GM21360 (cell line): Measurements from ENCODE around the gene TLE4.
A peak's percentile ranks its signal among the peaks of the same experiment; 100 is the strongest.
"Not testable (repeated sequence)": the region's sequence is repeated elsewhere in the genome, so short reads cannot be mapped to it uniquely, and the experiment has no call there.

Source experiments
- ATAC-seq: cut with Tn5 transposase; IDR thresholded peaks from one replicate; pipeline ENCODE4 v1.9.1; 2021; ENCODE audit warnings: mild to moderate bottlenecking, moderate library complexity; ENCODE audit not compliant: unreplicated experiment

The TLE4 gene

DNA sequence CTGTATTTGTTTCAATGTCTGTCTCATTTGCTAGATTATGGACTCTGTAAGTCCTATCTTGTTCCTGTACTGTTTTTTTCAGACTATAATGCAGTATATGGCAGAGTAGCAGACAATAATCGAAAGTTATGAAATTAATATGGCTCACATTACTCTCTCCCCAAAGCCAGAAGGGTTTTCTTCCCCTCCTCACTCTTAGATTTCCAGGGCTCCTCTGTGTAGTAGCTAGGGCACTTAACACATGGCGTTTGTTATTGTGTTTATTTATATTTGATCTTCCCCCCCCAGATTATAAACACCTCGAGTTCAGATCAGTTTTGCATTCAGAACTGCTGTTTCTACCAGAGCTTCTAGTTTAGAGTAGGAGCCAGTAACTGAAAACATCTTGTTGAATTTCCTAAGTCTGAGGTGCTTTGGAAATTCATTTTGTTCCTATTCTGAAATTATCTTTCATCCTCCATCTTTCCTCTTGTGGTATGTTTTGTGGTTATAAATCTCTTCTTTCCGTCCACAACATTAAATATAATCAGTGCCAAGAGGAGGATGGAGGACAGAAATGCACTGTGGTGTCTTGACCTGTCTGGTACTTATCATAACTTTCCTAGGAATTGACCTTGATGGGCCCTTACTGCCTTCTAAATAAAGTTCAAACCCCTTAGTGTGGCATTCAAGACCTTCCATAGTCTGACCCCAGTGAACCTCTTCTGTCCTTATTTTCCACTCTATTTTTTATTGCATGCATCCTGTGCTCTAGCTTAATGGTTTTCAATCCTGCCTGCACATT, 27.0 kb downstream of the TLE4 start:
- ATAC-seq = no peak

DNA sequence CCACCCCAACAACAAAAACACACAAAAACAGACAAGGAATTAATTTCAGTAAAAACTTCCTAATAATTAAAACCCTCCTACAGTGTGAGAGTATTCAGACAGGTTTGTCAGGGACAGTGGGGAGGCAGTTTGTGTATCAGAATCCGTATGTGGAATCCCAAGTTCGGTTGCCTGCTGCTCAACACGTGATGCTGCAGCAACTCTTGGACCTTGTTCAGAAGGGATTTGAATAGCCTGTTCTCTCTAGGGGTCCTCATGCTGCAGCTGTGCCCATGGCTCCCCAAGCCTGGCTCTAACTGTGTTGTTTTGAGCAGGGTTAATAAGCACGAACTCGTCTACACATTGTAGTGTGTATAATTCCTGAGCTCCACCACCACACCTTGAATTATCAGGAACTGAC, 28.7 kb downstream of the TLE4 start:
- no peak for ATAC-seq

DNA sequence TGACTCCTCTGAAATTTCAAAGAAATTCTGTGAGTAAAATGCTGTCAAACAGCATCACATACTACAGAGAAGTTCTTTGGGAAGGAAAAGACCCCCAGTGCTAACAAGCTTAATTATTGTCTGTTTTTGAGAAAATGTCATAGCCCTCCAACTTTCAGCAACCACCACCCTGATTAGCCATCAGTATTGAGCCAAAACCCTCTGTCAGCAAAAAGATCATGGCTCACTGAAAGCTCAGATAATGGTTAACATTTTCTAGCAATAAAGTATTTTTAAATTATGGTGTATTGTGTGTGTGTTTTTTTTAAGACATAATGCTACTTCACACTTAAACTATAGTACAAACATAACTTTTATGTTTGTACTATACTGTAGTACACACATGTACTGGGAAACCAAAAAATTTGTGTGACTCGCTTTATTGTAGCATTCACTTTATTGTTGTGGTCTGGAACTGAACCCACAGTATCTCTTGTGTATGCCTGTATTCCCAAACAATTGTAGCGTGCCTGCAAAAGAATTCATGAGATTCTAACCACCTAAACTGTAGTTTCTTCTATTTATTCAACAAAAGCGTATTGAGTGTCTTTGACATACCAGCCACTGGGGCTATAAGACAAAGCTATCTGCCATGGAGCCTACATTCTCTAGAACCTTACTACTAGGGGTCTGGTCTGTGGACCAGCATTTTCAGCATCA, 31.6 kb downstream of the TLE4 start:
- ATAC-seq = no peak

DNA sequence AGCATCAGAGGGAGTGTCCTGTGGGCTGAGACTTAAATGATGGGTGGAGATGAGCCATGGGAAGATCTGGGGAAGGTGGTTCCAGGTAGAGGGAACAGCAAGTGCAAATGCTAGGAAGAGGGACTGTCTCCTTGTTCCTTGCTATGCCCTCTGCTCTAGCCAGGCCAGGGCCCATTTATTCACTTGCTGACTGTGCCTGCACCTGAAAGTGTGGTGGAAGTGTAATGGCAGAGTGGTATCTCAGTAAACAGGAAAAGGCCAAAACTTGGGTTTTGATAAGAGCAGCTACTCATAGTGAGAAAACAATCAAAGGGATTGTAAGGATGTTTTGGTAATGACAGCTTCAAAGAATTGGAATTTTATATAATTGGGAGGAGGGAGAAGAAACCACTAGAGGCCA, 32.4 kb downstream of the TLE4 start:
- no peak for ATAC-seq

DNA sequence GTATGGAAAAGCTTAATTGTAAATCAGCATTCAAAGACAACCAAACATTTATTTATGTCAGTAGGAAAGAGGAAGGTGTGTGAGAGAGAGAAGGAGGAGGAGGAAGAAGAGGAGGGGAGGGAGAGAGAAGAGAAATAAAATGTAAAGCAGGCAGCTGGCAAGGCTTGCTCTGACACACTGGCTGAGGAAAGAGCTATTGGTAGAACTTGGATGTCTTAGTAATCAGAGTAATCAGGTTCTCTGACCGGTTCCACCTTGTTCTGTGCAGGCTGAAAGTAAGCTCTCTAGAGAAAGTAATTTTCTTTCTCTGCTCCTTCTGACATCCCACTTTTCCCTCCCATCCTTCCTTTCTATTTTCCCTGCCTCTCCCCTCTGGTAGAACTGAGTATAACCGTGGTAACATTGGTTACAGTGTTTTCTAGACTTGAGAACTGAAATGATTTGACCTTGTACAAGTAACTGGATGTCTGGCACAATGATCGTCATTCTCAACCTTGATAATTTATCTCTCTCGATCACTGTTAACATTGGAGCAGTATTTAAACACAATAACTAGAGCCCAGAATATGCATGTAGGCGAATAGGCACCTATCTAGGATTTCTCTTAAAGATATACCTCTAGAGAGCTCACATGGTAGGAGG, 33.3 kb downstream of the TLE4 start:
- no peak for ATAC-seq

GRCh38 chr9:79606529-79606928, 34.8 kb downstream of the TLE4 start:
- ATAC-seq = not testable (repeated sequence)

GRCh38 chr9:79609468-79610018, 37.8 kb downstream of the TLE4 start:
- ATAC-seq = no peak

- ATAC-seq = no peak
Measured at GRCh38 chr9:79610019-79610631, 38.4 kb downstream of the TLE4 start.

DNA sequence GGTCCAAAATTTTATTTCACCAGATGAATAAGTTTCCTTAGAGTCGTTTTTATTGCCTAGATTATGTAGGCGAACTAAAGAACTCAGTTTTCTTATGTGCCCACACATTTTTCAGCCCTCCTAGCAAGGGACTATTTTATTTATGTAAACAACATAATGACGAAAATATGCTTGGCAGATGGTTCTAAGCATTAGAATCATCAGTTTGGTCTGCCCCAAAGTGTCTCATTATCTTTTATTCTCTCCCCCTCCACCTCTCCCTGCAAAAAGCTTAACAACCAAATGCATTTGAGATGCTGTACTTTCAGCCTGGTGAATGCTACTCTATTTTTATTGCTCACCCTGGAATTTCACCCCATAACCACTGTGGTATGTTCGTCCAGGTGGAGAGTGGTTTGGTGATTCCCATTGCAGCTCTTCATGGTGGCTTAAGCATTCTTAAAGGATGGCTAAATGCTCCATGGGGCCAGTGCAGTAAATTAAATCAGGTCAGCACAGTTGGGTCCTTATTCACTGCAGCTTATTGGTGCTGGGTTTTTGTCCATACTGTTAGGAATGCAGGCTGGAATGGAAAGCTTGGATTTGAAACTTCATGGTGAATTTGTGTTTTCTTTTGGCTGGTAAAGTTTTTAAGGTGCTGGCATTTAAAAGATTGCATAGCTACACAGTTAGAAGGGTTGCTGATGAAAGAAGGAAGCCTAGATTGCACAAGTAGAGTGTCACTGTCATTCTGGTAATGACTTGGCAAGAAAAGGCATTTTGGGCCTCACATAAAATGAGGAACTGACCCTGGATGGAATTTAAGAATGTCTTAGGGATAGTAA, 39.2 kb downstream of the TLE4 start:
- peak; percentile 95 for ATAC-seq

- no peak for ATAC-seq
Measured at GRCh38 chr9:79613145-79613544, 41.4 kb downstream of the TLE4 start.

GRCh38 chr9:79615038-79615437, 43.3 kb downstream of the TLE4 start:
- no peak for ATAC-seq

DNA sequence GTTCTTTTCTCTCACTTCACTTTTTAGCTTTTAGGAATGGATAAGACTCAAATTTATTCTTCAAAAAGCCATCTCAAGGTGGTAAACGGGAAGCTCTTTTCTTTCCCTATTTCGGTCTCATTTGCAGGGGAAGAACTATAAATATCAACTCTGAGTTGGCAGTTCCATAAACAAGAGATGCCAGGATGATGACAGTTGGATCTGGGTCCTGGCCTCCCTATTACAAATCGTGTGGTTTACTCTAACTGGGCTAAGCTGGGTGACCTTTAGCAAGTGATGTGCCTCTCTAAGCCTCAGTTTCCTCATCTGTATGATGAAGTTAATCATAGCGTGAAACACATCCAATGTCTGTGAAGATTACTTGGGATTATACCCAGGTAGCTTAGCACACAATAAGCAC, 44.2 kb downstream of the TLE4 start:
- ATAC-seq = no peak

DNA sequence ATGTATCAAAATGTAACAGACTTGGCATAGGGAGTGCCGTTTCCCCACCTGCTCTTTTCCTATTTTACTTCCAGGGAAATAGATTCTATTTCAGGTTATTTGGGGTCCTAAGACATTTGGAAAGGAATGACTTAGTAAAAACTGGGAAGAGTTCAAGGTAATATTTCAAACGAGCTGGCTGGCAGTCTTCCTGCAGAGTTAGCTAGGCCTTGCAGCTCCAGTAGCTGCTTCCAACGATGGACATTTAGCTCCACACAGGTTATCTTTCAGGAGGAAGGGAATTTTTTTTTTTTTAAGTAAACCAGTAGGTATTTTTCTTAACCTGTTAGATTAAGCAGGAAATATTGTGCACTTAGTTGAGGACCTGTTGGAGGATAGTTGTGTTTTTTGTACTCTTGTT, 45.2 kb downstream of the TLE4 start:
- ATAC-seq = no peak

DNA sequence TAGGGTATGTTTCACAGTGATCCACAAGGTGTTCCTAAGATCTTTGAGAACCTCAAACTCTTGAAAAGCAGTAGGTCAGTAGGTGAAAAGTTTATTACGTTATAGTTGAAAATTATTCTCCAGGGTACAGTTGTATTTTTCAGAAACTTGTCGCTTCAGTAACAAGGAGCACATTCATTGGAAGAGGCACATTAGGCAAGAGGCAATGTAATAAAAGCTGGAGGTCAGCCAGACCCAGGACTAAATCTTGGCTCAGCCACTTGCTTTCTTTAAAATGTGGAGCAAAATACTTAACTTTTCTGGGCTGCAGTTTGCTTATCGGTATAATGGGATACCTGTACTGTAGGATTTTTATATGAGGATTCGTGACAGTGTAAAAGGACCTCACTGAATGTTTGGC, 45.6 kb downstream of the TLE4 start:
- ATAC-seq = no peak

GRCh38 chr9:79619930-79620329, 48.2 kb downstream of the TLE4 start:
- ATAC-seq = no peak

GRCh38 chr9:79621916-79622575, 50.3 kb downstream of the TLE4 start:
- no peak for ATAC-seq

GRCh38 chr9:79623799-79624721, 52.3 kb downstream of the TLE4 start:
- ATAC-seq = peak; percentile 95

DNA sequence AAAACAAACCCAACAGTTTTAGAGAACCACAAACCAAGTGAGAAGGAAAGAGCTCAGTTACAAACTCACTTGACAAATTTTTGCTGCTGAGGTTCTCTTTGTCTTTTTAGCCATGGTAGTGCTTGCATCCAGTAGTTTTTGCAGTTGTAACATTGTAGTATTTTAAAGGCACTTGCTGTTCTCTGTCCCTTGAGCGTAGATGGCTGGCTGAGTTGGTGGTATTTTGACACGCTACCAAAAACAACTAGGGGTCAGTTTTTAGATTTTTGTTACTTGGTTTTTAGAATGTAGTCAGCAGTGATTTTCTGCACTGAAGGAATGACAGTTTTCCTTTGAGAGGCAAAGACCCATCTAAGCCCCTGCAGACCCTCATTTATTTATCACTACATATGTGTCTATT, 58.0 kb downstream of the TLE4 start:
- ATAC-seq = no peak
